NCI-H1105 (cell line): ENCODE data around the gene BIRC2.

Experiments used
- DNase-seq: peaks from one replicate; lab custom pipeline; 2025; lab: John Stamatoyannopoulos, UW

BIRC2 gene

DNA sequence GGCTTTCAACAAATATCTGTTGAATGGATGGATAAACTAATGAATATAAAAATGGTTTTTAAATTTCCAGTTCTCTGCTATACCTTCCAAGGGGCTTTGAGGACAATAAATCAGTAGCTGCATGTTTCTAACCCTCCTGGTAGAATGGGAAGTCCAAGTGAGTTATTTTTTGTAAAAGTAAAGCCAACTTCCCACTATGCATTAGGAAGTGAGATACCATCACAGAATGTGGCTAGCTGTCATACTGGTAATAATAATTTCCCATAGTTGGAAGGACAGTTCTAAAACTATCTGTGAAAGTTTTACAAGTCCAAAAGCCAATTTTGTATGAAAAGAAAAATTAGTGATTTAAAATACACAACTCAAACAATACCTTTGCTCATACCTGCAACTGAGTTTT lies 55.5 kb downstream of the BIRC2 start:
- DNase-seq, result no peak

DNA sequence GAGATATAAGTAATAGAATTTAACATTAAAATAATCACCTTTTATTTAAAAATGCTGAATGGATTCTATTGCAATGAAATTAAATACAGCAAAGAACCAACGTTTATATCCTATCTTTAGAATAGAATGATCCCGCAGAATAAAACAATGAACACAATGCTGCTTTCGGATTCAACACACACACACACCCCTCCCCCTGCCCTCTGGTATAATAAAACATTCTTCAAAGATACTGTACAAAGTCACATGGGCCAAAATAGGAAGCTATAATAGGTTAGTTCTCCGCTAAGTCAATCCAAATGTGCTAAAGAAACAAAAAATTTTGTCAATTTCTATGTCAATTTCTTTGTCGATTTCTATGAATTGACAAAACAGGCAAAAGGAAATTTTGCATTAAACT lies 58.5 kb downstream of the BIRC2 start:
- DNase-seq, result no peak

DNA sequence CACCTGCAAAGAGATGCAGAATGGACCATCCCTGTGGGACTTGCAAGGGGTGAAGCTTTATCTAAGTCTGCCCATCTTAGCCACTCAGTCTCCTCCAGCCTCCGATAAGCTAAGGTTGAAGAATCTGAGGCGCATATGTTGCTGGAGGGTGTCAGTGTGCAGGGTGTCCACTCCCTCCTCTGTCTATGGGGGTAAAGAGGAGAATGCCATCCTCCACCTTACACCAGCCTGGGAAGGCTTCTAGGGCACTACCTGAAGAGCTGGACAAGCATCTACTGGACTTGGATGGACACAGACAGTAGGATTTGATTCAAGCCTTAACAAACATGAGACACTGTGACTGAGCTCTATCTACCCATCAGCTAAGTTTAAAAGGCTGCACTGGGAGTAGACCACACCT lies 59.1 kb downstream of the BIRC2 start:
- no peak for DNase-seq

GRCh38 chr11:102407901-102408300 lies 60.9 kb downstream of the BIRC2 start:
- no peak for DNase-seq

DNA sequence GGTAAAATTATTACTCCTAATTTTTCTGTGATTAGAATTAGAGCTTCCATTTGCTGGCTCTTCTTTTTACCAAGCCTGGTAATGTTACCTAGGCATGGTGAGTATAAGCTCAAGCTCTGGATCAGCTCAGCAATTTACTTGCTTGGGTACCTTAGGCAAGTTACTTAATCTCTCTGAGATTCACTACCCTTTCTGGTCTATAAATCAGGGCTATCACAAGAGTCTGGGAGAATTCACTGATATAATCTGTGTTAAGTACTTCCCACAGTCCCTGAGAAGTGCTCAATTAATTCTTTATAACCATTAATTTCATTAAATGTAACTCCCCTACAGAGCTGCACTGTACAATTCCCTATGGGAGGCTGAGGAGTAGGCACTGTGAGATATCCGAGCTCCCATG lies 61.3 kb downstream of the BIRC2 start:
- DNase-seq, result no peak

DNA sequence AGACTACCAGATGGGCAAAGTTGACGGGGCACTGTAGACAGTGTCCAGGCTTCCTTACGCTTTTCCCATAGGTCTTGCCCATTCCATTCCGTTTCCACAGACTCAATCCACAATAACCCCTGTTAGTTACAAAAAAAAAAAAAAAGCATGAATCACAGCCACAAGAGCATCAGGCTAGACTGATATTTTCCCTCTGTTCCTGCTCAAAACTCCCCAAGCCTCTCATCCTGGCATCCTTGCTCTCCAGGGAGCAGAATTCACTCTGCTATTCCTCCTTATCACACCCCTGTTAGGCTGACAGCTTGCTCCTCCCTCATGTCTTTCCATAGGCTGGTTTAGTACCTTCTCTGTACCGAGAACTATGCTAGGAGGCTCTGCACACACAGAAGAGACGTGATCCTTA lies 63.4 kb downstream of the BIRC2 start:
- DNase-seq, result no peak

GRCh38 chr11:102411142-102411541 lies 64.1 kb downstream of the BIRC2 start:
- no peak for DNase-seq

- no peak for DNase-seq
Measured at GRCh38 chr11:102413497-102413896, 66.5 kb downstream of the BIRC2 start.

- no peak for DNase-seq
Measured at GRCh38 chr11:102414559-102414958, 67.5 kb downstream of the BIRC2 start.

DNA sequence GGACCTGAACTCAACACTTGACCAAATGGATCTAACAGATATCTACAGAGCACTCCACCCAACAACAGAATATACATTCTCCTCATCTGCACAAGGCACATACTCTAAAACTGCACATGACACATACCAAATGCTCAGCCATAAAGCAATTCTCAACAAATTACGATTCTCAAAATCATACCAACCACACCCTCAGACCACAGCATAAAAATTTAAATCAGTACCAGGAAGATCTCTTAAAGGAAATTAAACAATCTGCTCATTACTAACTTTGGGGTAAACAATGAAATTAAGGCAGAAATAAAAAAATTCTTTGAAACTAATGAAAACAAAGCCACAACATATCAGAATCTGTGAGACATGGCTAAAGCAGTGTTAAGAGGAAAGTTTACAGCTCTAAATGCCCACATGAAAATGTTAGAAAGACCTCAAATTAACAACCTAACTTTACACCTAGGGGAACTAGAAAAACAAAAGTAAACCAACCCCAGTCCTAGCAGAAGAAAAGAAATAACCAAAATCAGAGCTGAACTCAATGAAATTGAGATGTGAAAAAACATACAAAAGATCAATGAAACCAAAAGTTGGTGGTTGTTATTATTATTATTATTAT lies 68.4 kb downstream of the BIRC2 start:
- DNase-seq, result no peak

- DNase-seq, result no peak
Measured at GRCh38 chr11:102416976-102417375, 70.0 kb downstream of the BIRC2 start.

DNA sequence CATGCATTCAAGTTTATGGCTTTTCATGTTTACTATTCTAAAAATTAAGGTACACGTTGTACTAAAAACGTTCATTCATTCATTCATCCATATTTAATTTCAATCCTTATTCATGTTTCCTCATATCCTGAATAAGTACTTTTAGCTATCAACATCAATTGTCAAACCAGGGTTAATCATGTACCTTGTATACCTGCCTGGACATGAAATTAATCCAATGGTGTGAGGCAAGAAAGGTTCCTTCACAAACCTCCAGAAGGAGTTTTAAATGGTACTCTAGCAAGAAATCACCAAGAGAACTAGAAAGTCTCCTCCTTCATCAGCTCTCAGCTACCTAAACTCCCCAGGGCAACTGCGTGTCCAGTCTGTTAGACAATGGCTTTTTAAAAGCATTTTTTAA lies 72.2 kb downstream of the BIRC2 start:
- no peak for DNase-seq

GRCh38 chr11:102420547-102420946 lies 73.5 kb downstream of the BIRC2 start:
- DNase-seq, result no peak

- peak; percentile 87 for DNase-seq
Measured at GRCh38 chr11:102421261-102421660, 74.2 kb downstream of the BIRC2 start.

DNA sequence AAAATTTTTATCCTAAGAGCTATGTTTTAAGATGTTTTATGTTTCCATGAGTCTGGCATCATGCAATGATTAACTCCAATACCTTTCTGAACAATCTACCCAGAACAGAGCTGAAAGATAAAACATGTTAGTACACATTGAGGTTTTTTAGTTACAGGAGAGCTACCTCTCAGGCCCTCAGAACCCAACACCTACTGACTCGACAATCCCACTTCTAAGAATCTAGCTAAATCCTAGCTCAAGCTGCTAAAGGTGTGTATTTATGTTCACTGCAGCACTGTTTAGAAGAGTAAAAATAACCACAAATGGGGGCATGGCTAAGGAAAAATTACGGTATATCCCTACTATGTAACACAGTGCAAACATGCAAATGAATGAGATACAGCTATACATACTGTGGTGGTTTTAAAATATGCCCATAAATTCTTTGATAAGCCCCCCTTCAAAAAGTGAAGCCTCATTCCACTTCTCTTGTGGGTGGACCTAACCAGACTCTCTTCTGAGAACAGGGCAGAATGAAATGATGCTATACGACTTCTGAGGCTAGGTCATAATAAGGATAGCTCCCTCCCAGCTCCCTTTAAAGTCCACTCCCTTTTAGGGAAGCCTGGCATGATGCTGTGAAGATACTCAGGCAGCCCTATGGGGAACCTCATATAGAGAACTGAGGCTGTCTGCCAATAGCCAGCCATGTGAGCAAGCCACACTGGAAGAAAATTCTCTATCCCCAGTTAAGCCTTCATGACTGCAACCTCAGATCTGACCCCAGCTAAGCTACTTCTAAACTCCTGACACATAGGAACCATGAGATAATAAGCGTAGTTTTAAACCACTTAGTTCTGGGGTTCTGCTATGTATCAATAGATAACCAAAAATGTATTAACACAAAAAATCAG lies 76.1 kb downstream of the BIRC2 start:
- no peak for DNase-seq

DNA sequence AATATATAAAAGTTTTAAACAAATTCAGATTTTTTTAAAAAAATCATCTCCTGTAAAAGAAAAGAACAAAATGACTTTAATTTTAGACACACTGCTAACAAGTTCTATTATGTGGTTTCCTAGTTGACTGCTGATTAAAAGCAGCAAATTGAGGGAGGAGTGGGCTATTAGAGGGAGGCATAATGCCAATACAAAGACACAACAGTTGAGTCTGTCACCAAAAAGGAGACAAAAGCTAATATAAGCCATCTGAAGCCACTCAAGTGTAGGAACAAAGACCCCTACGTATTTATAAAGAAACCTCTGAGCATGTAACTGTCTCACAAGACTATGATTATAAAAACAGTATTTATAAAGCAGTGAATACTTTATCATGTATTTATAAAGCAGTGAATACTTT lies 76.9 kb downstream of the BIRC2 start:
- peak; percentile 60 for DNase-seq

- peak; percentile 31 for DNase-seq
Measured at GRCh38 chr11:102426000-102426399, 79.0 kb downstream of the BIRC2 start.

DNA sequence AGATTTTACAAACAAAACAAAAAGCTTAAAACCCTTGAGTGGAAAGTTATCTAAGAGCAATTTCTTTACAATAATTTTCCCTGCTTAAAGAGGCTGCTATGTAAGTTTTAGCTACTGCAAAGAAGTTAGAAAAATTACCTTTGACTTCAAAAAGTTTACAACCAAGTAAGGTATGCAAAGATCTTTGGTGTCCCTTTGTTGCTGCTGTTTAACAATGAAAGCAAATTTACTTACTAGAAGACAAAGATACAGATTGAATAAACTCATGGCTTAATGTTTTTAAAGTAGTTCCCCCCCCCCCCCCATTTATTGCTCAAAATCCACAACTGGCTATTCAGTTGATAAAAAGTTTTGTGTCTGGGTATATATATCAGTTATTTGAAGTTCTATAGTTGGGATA lies 79.6 kb downstream of the BIRC2 start:
- DNase-seq, result no peak

GRCh38 chr11:102427068-102427467 lies 80.1 kb downstream of the BIRC2 start:
- no peak for DNase-seq
